ENCODE data around the gene NR2F6.
A peak's percentile ranks its signal among the peaks of the same experiment; 100 is the strongest.

The NR2F6 gene

DNA sequence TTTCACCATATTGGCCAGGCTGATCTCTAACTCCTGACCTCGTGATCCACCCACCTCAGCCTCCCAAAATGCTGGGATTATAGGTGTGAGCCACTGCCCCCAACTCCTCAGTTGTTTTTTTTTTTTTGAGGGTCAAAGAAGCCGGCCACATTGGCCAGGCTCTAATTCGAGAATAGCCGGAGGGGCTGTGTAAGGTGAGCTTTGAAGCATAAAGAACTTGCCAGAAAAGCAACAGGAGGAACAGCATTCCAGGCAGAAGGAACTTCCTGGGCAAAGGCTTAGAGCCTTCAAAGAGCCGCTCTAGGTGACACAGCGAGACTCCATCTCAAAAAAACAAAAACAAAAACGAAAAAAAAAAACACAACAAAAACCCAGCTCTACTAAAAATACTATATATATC lies 20.3 kb upstream of the NR2F6 start:
- TF ChIP-seq, protein P1, sequence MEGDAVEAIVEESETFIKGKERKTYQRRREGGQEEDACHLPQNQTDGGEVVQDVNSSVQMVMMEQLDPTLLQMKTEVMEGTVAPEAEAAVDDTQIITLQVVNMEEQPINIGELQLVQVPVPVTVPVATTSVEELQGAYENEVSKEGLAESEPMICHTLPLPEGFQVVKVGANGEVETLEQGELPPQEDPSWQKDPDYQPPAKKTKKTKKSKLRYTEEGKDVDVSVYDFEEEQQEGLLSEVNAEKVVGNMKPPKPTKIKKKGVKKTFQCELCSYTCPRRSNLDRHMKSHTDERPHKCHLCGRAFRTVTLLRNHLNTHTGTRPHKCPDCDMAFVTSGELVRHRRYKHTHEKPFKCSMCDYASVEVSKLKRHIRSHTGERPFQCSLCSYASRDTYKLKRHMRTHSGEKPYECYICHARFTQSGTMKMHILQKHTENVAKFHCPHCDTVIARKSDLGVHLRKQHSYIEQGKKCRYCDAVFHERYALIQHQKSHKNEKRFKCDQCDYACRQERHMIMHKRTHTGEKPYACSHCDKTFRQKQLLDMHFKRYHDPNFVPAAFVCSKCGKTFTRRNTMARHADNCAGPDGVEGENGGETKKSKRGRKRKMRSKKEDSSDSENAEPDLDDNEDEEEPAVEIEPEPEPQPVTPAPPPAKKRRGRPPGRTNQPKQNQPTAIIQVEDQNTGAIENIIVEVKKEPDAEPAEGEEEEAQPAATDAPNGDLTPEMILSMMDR (IDR thresholded peaks at IDR 0.05; ENCODE audit: control extremely low read depth, extremely low read depth, low read depth, missing control alignments): no peak
- ChIA-PET POLR2A (interaction anchor here (0.9 to 1.4 kb wide), 3 partner anchors 10 to 51 kb away, joined by 3 to 5 read pairs (median 3); partner anchors contain the start of gene USE1), CTCF (interaction anchor here (1.1 to 5.5 kb wide), 7 partner anchors 10 to 120 kb away, joined by 3 to 46 read pairs (median 4); partner anchors contain the start of genes ANKLE1 and DDA1)
- no peak for DNase-seq (ENCODE audit: extremely low spot score)

DNA sequence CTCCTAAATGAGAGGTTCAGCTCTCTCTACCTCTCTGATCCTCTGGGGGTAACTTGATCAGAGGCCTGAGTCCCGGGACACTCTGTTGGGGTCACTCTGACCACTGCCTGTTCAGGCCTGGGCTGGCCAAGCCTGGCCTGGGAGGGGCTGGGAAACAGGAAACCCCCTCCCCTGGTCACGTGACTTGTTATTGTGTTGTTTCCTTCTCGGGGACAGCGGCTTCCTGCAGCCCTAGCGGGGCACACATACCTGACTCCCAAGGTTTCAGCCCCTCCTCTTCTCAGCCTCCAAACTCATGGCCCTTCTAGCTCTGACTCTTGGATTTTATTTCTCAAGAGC lies 18.9 kb upstream of the NR2F6 start, which contains the start of gene USHBP1:
USHBP1 (minus strand) TSS at position 105 of the 339 bp plus-strand sequence. CDS start 446 bp downstream, outside the sequence.
- ChIA-PET POLR2A (no interaction called here), CTCF (interaction anchor here (1.0 to 5.5 kb wide), 7 partner anchors 9 to 213 kb away, joined by 3 to 46 read pairs (median 5); partner anchors contain the start of gene ANKLE1)
- TF ChIP-seq, protein P1 (IDR thresholded peaks at IDR 0.05; ENCODE audit: control extremely low read depth, extremely low read depth, low read depth, missing control alignments): no peak
- no peak for DNase-seq (ENCODE audit: extremely low spot score)

DNA sequence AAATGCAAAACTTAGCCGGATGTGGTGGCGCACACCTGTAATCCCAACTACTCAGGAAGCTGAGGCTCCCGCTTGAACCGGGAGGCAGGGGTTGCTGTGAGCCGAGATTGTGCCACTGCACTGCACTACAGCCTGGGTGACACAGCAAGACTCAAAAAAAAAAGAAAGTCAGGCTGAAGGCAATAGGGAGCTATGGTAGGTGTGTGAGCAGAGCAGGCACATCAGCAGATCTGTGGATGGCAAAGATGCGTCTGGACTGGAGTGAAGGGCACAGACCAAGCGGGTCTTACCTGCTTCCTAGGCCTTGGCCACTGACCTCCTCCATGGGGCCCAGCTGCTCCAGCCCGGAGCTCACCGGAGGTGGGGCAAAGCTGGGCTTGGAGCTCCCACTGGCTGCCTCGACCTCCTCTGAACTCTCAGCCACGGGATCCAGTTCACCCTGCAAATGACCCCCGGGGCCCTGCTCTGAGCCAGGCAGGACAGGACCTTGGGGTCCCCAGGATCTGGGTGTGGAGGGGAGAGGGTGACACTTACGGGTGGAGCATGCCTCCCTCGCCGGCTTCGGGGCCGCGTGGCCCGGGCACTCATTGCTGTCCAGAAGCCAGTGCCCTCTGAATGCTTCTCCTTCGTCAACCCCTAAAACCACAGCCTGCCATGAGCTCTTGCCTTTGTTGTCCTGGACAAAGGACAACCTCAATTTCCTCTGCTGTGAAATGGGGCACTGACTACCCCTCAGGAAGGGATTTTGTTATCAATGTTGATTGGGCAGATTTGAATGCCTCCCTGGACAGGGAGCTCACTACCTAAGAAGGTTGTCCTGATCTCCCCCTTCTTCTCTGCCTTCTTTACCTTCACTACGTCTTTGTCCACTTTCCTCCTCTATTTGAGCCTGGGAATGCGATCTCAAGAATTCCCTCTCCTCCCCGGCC lies 18.3 kb upstream of the NR2F6 start:
- TF ChIP-seq, protein P1 (IDR thresholded peaks at IDR 0.05; ENCODE audit: control extremely low read depth, extremely low read depth, low read depth, missing control alignments): no peak
- DNase-seq (ENCODE audit: extremely low spot score): no peak
- POLR2A ChIA-PET: no interaction called here
- CTCF ChIA-PET: interaction anchor here (0.7 to 5.5 kb wide), 9 partner anchors 8 to 213 kb away, joined by 3 to 46 read pairs (median 3); partner anchors contain the start of gene ANKLE1

DNA sequence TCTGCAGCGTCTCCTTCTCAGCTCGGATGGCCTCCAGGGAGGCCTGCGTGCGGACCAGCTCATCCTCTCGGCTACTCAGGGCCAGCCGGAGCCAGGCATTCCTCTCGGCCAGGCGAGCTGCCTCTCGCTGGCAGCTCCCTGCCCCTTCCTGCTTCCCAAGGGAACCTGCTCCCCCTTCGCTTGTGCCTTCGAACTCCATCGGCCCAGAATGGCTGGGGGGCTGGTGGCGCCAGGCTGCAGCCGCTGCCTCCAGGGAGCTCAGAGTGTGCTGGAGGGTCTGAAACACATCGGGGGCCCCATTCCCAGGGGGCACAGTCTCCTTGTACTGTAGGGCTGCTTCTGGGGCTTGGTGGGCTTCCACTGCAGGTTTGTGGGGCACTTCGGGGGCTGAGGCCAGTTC lies 16.8 kb upstream of the NR2F6 start:
- TF ChIP-seq, protein P1 (IDR thresholded peaks at IDR 0.05; ENCODE audit: control extremely low read depth, extremely low read depth, low read depth, missing control alignments): no peak
- ChIA-PET CTCF (interaction anchor here (0.6 to 5.2 kb wide), 6 partner anchors 12 to 502 kb away, joined by 3 to 55 read pairs (median 4); partner anchors contain the start of gene ANKLE1), POLR2A (interaction anchor here (0.7 kb wide), 1 partner anchor 20 kb away, joined by 4 read pairs; no protein-coding TSS in a partner anchor)
- DNase-seq (ENCODE audit: extremely low spot score): no peak

DNA sequence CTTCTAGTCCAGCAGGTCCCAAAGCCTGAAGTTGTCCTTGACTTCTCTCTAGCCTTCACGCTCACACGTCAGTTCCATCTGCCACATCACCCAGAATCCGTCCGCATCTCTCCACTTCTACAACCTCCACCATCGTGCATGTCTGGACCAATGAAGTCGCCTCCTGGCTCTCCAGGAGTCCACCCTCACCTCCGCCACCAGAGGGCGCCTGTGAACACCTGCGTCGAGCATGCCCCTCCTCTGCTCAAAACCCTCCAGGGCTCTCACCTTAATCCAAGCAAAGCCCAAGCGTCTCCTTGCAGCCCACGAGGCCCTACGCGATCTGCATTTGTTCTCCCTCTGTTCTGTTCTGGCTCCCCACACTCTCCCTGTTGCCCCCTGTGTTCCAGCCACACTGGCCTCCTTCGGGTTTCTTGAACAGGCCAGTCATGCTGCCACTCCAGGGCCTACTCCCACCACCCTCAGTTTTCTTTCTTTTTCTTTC lies 15.2 kb upstream of the NR2F6 start:
- POLR2A ChIA-PET: interaction anchor here (0.7 to 1.1 kb wide), 2 partner anchors 13 to 1018 kb away, joined by 3 to 6 read pairs; no protein-coding TSS in a partner anchor
- CTCF ChIA-PET: interaction anchor here (0.6 to 5.2 kb wide), 26 partner anchors 10 to 205 kb away, joined by 3 to 55 read pairs (median 4); partner anchors contain the start of genes ANKLE1, CCDC194, MRPL34 and USE1
- TF ChIP-seq, protein P1 (IDR thresholded peaks at IDR 0.05; ENCODE audit: control extremely low read depth, extremely low read depth, low read depth, missing control alignments): peak; percentile 92
- peak; percentile 94 for DNase-seq (ENCODE audit: extremely low spot score)

DNA sequence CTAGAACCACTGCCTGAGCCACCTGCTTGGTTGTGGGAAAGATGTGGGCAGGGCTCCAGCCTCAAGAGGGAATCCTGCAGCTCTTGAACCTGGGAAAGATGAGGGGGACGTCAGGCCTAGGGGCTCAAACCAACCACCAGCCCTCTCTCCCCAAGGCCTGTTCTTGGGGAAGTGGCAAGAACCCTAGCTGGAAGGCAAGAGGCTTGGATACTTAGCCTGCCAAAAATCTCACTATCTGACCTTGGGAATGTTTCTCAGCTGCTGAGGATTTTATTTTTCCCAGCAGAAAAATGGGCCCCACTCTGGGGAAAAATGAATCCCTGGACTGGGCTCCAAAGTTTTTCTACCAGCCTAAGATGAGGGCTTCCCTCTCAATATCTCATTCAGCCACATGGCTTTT lies 14.2 kb upstream of the NR2F6 start:
- DNase-seq (ENCODE audit: extremely low spot score): no peak
- ChIA-PET CTCF (interaction anchor here (0.6 to 5.2 kb wide), 27 partner anchors 9 to 206 kb away, joined by 3 to 55 read pairs (median 5); partner anchors contain the start of genes ANKLE1, CCDC194, MRPL34 and USE1), POLR2A (interaction anchor here (1.1 kb wide), 1 partner anchor 1019 kb away, joined by 3 read pairs; no protein-coding TSS in a partner anchor)
- TF ChIP-seq, protein P1 (IDR thresholded peaks at IDR 0.05; ENCODE audit: control extremely low read depth, extremely low read depth, low read depth, missing control alignments): no peak
